ENCODE results near the gene EEFSEC.

- TF ChIP-seq CTCF (IDR thresholded peaks at IDR 0.05; ENCODE audit: poor library complexity, severe bottlenecking) (no peak), POLR2AphosphoS5 (IDR thresholded peaks at IDR 0.05) (no peak), EP300 (conservative IDR thresholded peaks at IDR 0.05; ENCODE audit: poor library complexity, severe bottlenecking) (no peak), RAD21 (conservative IDR thresholded peaks at IDR 0.05) (no peak)
Observed at GRCh38 chr3:128364808-128365360, 211.6 kb downstream of the EEFSEC start.

Measured in neural cell (in vitro differentiated cells).